CD4-positive, alpha-beta T cell (primary cell): ENCODE results near the gene STXBP2. TPM values are rescaled to one million over a fixed set of nuclear protein-coding genes. Genes with fewer than 3 reads are reported as not detected.

ENCODE experiments used
- ATAC-seq: fragments of 200-7000 bp; cut with Tn5 transposase; one replicate; pipeline ENCODE4 v1.10.0; 2022; ENCODE audit warnings: mild to moderate bottlenecking; ENCODE audit not compliant: poor library complexity
- CTCF ChIA-PET: fragments of 350-600 bp; sonication (Branson Sonifier 250); formaldehyde crosslinking; loops from one replicate; lab custom pipeline; 2021; ENCODE audit warnings: antibody characterized with exemption, inconsistent platforms; lab: Charles Lee
- POLR2A ChIA-PET: fragments of 350-600 bp; sonication (Branson Sonifier 250); formaldehyde crosslinking; loops from one replicate; lab custom pipeline; 2021; ENCODE audit warnings: antibody characterized with exemption, inconsistent platforms; lab: Charles Lee
- DNase-seq, 14 experiments: peaks; one replicate each; pipeline ENCODE4 v3.0.0-alpha.2; 2013 to 2020; ENCODE audit warnings: mixed read lengths in 2 of 14
- H3K27ac ChIP-seq, 2 donors: one replicate each; pipeline versions ENCODE4 v1.5.1 to v1.7.0; 2013; ENCODE audit warnings: low read length in 2 of 2, low read depth in 1 of 2, mild to moderate bottlenecking in 1 of 2
- H3K27me3 ChIP-seq, 2 experiments: 1 replicate in 1 of 2; 2 replicates in 1 of 2; pipeline versions ENCODE4 v1.6.1 to v1.7.0; 2013; ENCODE audit warnings: low read length in 2 of 2, control low read depth in 1 of 2, mild to moderate bottlenecking in 1 of 2, moderate library complexity in 1 of 2; ENCODE audit not compliant: insufficient read depth in 2 of 2, control insufficient read depth in 1 of 2
- H3K36me3 ChIP-seq: one replicate; pipeline ENCODE4 v1.6.1; 2013; ENCODE audit warnings: low read length, control low read depth; ENCODE audit not compliant: insufficient read depth
- H3K4me1 ChIP-seq: one replicate; pipeline ENCODE4 v1.6.1; 2013; ENCODE audit warnings: low read length, control low read depth; ENCODE audit not compliant: insufficient read depth
- H3K4me3 ChIP-seq: one replicate; pipeline ENCODE4 v1.5.1; 2013; ENCODE audit warnings: mild to moderate bottlenecking, low read length, moderate library complexity
- H3K9me3 ChIP-seq, 2 experiments: 1 replicate in 1 of 2; 2 replicates in 1 of 2; pipeline versions ENCODE4 v1.6.1 to v1.7.0; 2013; ENCODE audit warnings: low read length in 2 of 2, mild to moderate bottlenecking in 2 of 2, control low read depth in 1 of 2, moderate library complexity in 1 of 2; ENCODE audit not compliant: control insufficient read depth in 1 of 2, insufficient read depth in 1 of 2
- H3K27ac Mint-ChIP-seq: one replicate; pipeline ENCODE4 v1.8.0; 2020; ENCODE audit warnings: mixed read lengths
- H3K27me3 Mint-ChIP-seq: one replicate; pipeline ENCODE4 v1.8.0; 2021; ENCODE audit warnings: mixed read lengths
- H3K36me3 Mint-ChIP-seq: one replicate; pipeline ENCODE4 v1.8.0; 2021; ENCODE audit warnings: low read depth, mixed read lengths
- H3K4me1 Mint-ChIP-seq: one replicate; pipeline ENCODE4 v1.8.0; 2021; ENCODE audit warnings: low read depth, mixed read lengths
- H3K4me3 Mint-ChIP-seq: one replicate; pipeline ENCODE4 v1.8.0; 2020; ENCODE audit warnings: mild to moderate bottlenecking, mixed read lengths
- H3K9me3 Mint-ChIP-seq: one replicate; pipeline ENCODE4 v1.8.0; 2020; ENCODE audit warnings: mixed read lengths
- CTCF ChIP-seq: fragments of 200-600 bp; IDR thresholded peaks from one replicate; pipeline ENCODE4 v1.8.0; 2022; ENCODE audit warnings: antibody characterized with exemption, mild to moderate bottlenecking
- intact Hi-C, 2 experiments: fragments of 100-400 bp; cut with DNase I in 1 of 2; cut with micrococcal nuclease in 1 of 2; formaldehyde crosslinking; loops; one replicate each; pipeline versions ENCODE4 v1.15.1 to v1.9.0; 2023 to 2025; cut with DNase I, micrococcal nuclease
- total RNA-seq, 174 experiments: library from RNA in 2 of 174; stranded (reverse) in 2 of 174; gene quantifications; one replicate each; pipeline ENCODE4 v1.2.3 and lab custom pipeline; 2021 to 2026

The STXBP2 gene
- total RNA-seq, 2 experiments from 2014 or later, result 234 to 241 TPM

DNA sequence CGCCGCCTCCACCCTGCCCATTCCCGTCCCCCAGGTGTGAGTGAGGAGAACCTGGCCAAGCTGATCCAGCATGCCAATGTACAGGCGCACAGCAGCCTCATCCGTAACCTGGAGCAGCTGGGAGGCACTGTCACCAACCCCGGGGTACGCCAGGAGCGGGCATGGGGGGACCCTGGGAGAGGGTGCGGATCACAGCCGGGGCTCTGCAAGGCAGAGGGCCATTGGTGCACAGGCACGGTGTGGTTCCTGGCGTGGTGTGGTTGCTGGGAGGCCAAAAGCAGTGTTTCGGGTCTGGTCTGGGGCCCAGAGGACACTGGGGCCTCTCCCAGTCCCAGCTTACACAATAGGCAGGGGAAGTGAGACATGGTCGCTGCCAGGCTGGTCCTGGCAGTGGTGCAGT is 8.3 kb downstream of the STXBP2 start:
- H3K36me3 Mint-ChIP-seq, result peaks cover 31% of the 10 kb centered on the region
- H3K27me3 Mint-ChIP-seq, result no peaks in the 10 kb centered on the region
- no peak overlapping the region for H3K4me3 ChIP-seq
- no peaks in the 10 kb centered on the region for H3K9me3 ChIP-seq
- peaks cover 3% of the 10 kb centered on the region for H3K4me1 Mint-ChIP-seq
- POLR2A ChIA-PET, result interaction anchor here (1.0 kb wide), 1 partner anchor 14 kb away, joined by 3 read pairs; no protein-coding TSS in a partner anchor
- no peaks in the 10 kb centered on the region for H3K27me3 ChIP-seq
- H3K9me3 Mint-ChIP-seq, result no peaks in the 10 kb centered on the region
- no peak overlapping the region for H3K4me3 Mint-ChIP-seq
- peaks cover 47% of the 10 kb centered on the region for H3K36me3 ChIP-seq
- no peak for TF ChIP-seq CTCF
- CTCF ChIA-PET, result interaction anchor here (1.8 kb wide), 1 partner anchor 36 kb away, joined by 5 read pairs; the partner anchor contains the start of gene TRAPPC5
- ATAC-seq (no peak), DNase-seq (peak in 1 of 14 experiments; percentile 39)
- intact Hi-C loops, result no loop called here
- H3K4me1 ChIP-seq, result peaks cover 9% of the 10 kb centered on the region
- no peak overlapping the region for H3K27ac ChIP-seq
- no peak overlapping the region for H3K27ac Mint-ChIP-seq

GRCh38 chr19:7645656-7646425 is 8.9 kb downstream of the STXBP2 start:
- H3K27me3 Mint-ChIP-seq, result no peaks in the 10 kb centered on the region
- H3K36me3 Mint-ChIP-seq, result peaks cover 27% of the 10 kb centered on the region
- peak in 1 of 14 experiments; percentile 19 for DNase-seq
- Histone ChIP-seq H3K27me3 (no peaks in the 10 kb centered on the region), H3K4me1 (peaks cover 9% of the 10 kb centered on the region), H3K36me3 (peaks cover 42% of the 10 kb centered on the region), H3K27ac (no peak overlapping the region), H3K4me3 (no peak overlapping the region), H3K9me3 (no peaks in the 10 kb centered on the region)
- no peak overlapping the region for H3K27ac Mint-ChIP-seq
- no peaks in the 10 kb centered on the region for H3K4me1 Mint-ChIP-seq
- ChIA-PET CTCF (no interaction called here), POLR2A (interaction anchor here (1.0 kb wide), 1 partner anchor 15 kb away, joined by 3 read pairs; no protein-coding TSS in a partner anchor)
- intact Hi-C loops, result no loop called here
- H3K9me3 Mint-ChIP-seq, result no peaks in the 10 kb centered on the region
- H3K4me3 Mint-ChIP-seq, result no peak overlapping the region
- TF ChIP-seq CTCF, result no peak
- no peak for ATAC-seq

DNA sequence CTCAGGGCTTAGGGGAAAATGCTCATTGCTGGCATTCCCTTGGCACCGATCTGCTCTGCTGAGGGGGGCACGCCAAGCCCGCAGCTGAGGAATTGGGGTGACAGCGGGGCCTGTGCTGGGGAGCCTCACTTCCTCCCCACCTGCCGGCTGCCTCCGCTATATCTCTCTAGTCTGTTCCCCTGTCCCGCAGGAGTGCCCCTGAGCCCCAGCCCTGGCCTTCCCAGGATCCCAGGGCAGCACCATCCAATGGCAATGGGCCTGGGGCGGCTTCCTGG is 9.5 kb downstream of the STXBP2 start:
- Mint-ChIP-seq H3K9me3 (no peaks in the 10 kb centered on the region), H3K27ac (no peak overlapping the region), H3K36me3 (peaks cover 27% of the 10 kb centered on the region), H3K27me3 (no peaks in the 10 kb centered on the region), H3K4me1 (no peaks in the 10 kb centered on the region), H3K4me3 (no peak overlapping the region)
- DNase-seq, result no peak
- POLR2A ChIA-PET, result no interaction called here
- TF ChIP-seq CTCF, result no peak
- peaks cover 9% of the 10 kb centered on the region for H3K4me1 ChIP-seq
- CTCF ChIA-PET, result no interaction called here
- H3K36me3 ChIP-seq, result peaks cover 41% of the 10 kb centered on the region
- H3K4me3 ChIP-seq, result no peak overlapping the region
- H3K27me3 ChIP-seq, result no peaks in the 10 kb centered on the region
- intact Hi-C loops, result no loop called here
- no peaks in the 10 kb centered on the region for H3K9me3 ChIP-seq
- no peak overlapping the region for H3K27ac ChIP-seq
- ATAC-seq, result no peak
